GM18508 (cell line): ENCODE results near the gene COL17A1.

Experiments
- ATAC-seq: cut with Tn5 transposase; IDR thresholded peaks from one replicate; pipeline ENCODE4 v1.9.1; 2021; ENCODE audit warnings: moderate number of reproducible peaks; ENCODE audit not compliant: insufficient read depth, unreplicated experiment

COL17A1 gene

GRCh38 chr10:104085801-104086400, at the start of gene COL17A1:
TSS of gene COL17A1 (minus strand) at chr10:104085880. CDS start at chr10:104080673, 5,207 bp downstream.
- no peak for ATAC-seq

GRCh38 chr10:104130041-104130440, 44.4 kb upstream of the COL17A1 start:
- no peak for ATAC-seq

- ATAC-seq: no peak
Observed at GRCh38 chr10:104128214-104128613, 42.5 kb upstream of the COL17A1 start.

- ATAC-seq: no peak
Observed at GRCh38 chr10:104127411-104127810, 41.7 kb upstream of the COL17A1 start.

- ATAC-seq: no peak
Observed at GRCh38 chr10:104123397-104123796, 37.7 kb upstream of the COL17A1 start.

GRCh38 chr10:104122225-104123107, 36.8 kb upstream of the COL17A1 start:
- ATAC-seq: no peak

GRCh38 chr10:104121485-104122224, 36.0 kb upstream of the COL17A1 start, which contains the start of gene SFR1:
TSS of gene SFR1 (plus strand) at chr10:104122171. CDS start at chr10:104122184, 13 bp downstream.
- peak; percentile 57 for ATAC-seq

GRCh38 chr10:104120903-104121484, 35.3 kb upstream of the COL17A1 start:
- ATAC-seq: peak; percentile 40

GRCh38 chr10:104120512-104120902, 34.8 kb upstream of the COL17A1 start:
- no peak for ATAC-seq

GRCh38 chr10:104119996-104120395, 34.3 kb upstream of the COL17A1 start:
- ATAC-seq: no peak

- ATAC-seq: no peak
Observed at GRCh38 chr10:104117839-104118323, 32.2 kb upstream of the COL17A1 start.

GRCh38 chr10:104113376-104113956, 27.8 kb upstream of the COL17A1 start:
- no peak for ATAC-seq

GRCh38 chr10:104109908-104110662, 24.4 kb upstream of the COL17A1 start:
- ATAC-seq: peak; percentile 88

GRCh38 chr10:104104926-104105325, 19.2 kb upstream of the COL17A1 start:
- ATAC-seq: no peak

GRCh38 chr10:104104418-104104817, 18.7 kb upstream of the COL17A1 start:
- no peak for ATAC-seq

- no peak for ATAC-seq
Observed at GRCh38 chr10:104103956-104104355, 18.3 kb upstream of the COL17A1 start.

GRCh38 chr10:104101902-104102301, 16.2 kb upstream of the COL17A1 start:
- no peak for ATAC-seq

GRCh38 chr10:104100795-104101194, 15.1 kb upstream of the COL17A1 start:
- ATAC-seq: no peak

- ATAC-seq: no peak
Observed at GRCh38 chr10:104099941-104100340, 14.3 kb upstream of the COL17A1 start.
